Measurements from ENCODE around the gene MLXIP.

- TF ChIP-seq CTCF (IDR thresholded peaks at IDR 0.05; ENCODE audit: insufficient read depth, low read length, poor library complexity, severe bottlenecking) (no peak), EZH2phosphoT487 (conservative IDR thresholded peaks at IDR 0.05; ENCODE audit: low read length) (no peak)
Observed at GRCh38 chr12:122084857-122085405, 6.4 kb downstream of the MLXIP start.
